ENCODE data around the gene CISTR.

The CISTR gene

GRCh38 chr12:53739214-53740129 lies 12.3 kb downstream of the CISTR start:
- no peak for DNase-seq
- Histone ChIP-seq H3K27ac (no peak overlapping the region), H3K27me3 (replicated peaks) (peaks cover 80% of the 10 kb centered on the region), H3K4me3 (ENCODE audit: low read depth, low read length) (no peak overlapping the region), H3K36me3 (replicated peaks) (no peaks in the 10 kb centered on the region)
- in situ Hi-C loops (cut with HindIII; ENCODE audit: low pct_ligation_motif_present, low sequenced_read_pairs) = no loop called here
- no peak for TF ChIP-seq CTCF (IDR thresholded peaks at IDR 0.05; ENCODE audit: low read depth, low read length, missing control alignments)

DNA sequence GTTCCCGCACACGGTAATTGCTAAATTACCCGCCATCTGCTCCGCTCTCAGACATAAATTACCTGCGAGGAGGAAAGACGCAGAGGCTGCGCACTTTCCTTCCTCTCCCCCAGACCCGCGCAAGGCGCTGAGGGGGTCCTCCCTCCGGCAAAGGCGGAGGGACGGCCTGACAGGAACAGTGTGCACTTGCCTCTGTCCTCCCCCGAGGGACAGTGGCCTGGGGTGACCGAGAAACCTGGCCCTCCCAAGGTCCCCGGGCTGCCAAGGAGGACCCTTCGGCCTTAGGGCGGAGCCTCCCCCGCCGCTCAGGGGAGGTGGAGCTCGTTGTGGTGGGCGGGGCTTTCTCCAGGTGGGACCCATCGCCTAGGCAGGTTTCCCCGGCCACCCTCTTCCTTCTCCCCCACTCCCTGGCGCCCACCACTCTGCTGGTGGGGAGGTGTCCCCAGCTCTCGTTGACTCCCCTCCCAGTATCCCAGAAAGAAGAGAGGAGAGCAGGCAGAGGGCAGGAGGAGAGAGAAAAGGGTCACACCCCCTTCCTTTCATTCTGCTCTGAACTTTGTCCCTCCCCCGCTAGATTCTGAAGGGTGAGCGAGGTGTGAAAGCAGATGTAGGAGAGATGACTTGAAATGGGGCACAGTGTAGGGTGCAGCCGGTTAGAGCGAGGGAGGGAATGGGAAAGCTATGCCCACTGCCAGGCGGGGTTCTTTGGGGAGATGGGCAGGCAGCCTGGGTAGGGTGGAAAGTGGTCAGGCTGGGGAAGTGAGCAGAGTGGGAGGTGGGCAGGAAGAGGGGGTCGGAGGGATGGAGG lies 13.2 kb downstream of the CISTR start:
- in situ Hi-C loops (cut with HindIII; ENCODE audit: low pct_ligation_motif_present, low sequenced_read_pairs) = no loop called here
- no peak for TF ChIP-seq CTCF (IDR thresholded peaks at IDR 0.05; ENCODE audit: low read depth, low read length, missing control alignments)
- H3K27me3 ChIP-seq (replicated peaks) = peaks cover 72% of the 10 kb centered on the region
- no peak overlapping the region for H3K4me3 ChIP-seq (ENCODE audit: low read depth, low read length)
- H3K36me3 ChIP-seq (replicated peaks) = no peaks in the 10 kb centered on the region
- DNase-seq = no peak
- no peak overlapping the region for H3K27ac ChIP-seq

DNA sequence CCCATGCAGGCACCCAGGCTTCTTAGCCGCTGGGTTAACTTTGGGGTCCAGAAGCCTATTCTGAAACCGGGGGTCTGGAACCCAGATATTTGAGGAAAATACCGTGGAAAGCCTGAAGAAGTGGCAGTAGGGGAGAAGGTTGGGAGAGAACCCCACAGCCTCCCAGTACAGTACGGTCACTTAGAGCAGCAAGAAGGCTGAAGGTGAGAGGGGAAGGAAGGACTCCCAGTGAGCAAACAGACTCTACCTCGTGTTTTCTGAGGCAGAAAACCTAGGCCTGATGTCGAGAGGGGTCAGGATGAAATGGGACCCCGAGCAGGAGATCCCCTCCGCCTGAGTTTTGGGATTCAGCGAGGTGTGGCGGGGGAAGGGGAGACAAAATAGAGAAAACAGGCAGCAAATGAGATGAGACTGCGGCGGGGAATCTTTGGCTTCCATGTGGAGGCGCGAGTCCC lies 13.8 kb downstream of the CISTR start:
- Histone ChIP-seq H3K4me3 (ENCODE audit: low read depth, low read length) (no peak overlapping the region), H3K27me3 (replicated peaks) (peaks cover 67% of the 10 kb centered on the region), H3K27ac (no peak overlapping the region), H3K36me3 (replicated peaks) (no peaks in the 10 kb centered on the region)
- in situ Hi-C loops (cut with HindIII; ENCODE audit: low pct_ligation_motif_present, low sequenced_read_pairs) = no loop called here
- DNase-seq = no peak
- TF ChIP-seq CTCF (IDR thresholded peaks at IDR 0.05; ENCODE audit: low read depth, low read length, missing control alignments) = no peak

DNA sequence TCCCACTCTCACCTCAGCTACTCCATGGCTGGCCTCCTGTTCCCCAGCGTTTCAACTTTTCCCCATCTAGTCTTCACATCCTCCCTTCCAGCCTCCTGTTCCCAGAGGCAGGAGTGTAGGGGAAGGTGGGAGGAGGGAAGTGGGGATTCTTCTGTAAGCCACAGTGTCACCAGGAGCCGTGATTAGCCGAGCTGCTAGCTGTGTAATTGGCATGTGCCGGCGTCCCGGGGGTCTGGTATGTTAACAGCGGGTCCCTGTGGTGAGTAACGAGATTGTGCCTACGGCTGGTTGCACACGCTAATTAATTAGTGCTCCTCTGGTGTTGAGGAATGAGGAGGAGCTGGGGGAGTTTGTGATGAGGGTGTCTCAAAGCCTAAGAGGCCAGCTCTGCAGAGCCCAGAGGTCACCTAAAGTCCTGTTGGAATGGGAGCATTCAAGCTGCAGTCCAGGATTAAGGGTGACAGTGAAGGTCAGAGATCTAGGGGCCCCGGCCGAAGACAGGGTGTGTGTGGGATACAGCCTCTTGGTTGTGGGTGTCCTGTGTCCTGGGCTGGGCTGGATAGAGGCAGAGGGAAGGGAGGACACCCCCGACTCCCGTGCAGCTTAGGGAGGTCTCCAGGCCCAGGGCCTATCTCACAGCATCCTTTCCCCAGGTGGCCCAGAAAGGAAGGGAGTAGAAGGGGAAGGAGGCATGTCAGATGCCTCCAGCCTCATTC lies 14.5 kb downstream of the CISTR start:
- in situ Hi-C loops (cut with HindIII; ENCODE audit: low pct_ligation_motif_present, low sequenced_read_pairs) = no loop called here
- no peaks in the 10 kb centered on the region for H3K36me3 ChIP-seq (replicated peaks)
- peaks cover 61% of the 10 kb centered on the region for H3K27me3 ChIP-seq (replicated peaks)
- no peak for TF ChIP-seq CTCF (IDR thresholded peaks at IDR 0.05; ENCODE audit: low read depth, low read length, missing control alignments)
- no peak overlapping the region for H3K4me3 ChIP-seq (ENCODE audit: low read depth, low read length)
- no peak for DNase-seq
- H3K27ac ChIP-seq = no peak overlapping the region

- DNase-seq = no peak
- no peaks in the 10 kb centered on the region for H3K36me3 ChIP-seq (replicated peaks)
- TF ChIP-seq CTCF (IDR thresholded peaks at IDR 0.05; ENCODE audit: low read depth, low read length, missing control alignments) = no peak
- H3K4me3 ChIP-seq (ENCODE audit: low read depth, low read length) = no peak overlapping the region
- peaks cover 56% of the 10 kb centered on the region for H3K27me3 ChIP-seq (replicated peaks)
- H3K27ac ChIP-seq = no peak overlapping the region
- in situ Hi-C loops (cut with HindIII; ENCODE audit: low pct_ligation_motif_present, low sequenced_read_pairs) = no loop called here
These were observed 15.2 kb downstream of the CISTR start for GRCh38 chr12:53736592-53736991.
